Measurements from ENCODE around the gene PPIP5K2. TPM values are rescaled to one million over a fixed set of nuclear protein-coding genes. Genes with fewer than 3 reads are reported as not detected.

PPIP5K2 gene
- total and polyA plus RNA-seq, 4 donors: 9.7 to 38.6 (median 27.4) TPM

- H3K27me3 ChIP-seq (ENCODE audit: control insufficient read depth in 4 of 4, insufficient read depth in 4 of 4, low read length in 3 of 4): no peaks in the 10 kb centered on the region
- H3K36me3 ChIP-seq (ENCODE audit: control insufficient read depth in 4 of 4, insufficient read depth in 3 of 4, low read depth in 1 of 4, low read length in 3 of 4): peaks cover 0 to 6% (median 1%) of the 10 kb centered on the region in 4 donors
- no peak overlapping the region for H3K9ac ChIP-seq (ENCODE audit: low read depth in 1 of 2, low read length in 2 of 2)
- no peak overlapping the region for H3K27ac ChIP-seq (ENCODE audit: low read depth in 1 of 2, low read length in 2 of 2)
- H3K9me3 ChIP-seq (ENCODE audit: control insufficient read depth in 4 of 4, low read length in 3 of 4): no peaks in the 10 kb centered on the region
- no peak for TF ChIP-seq FOXA2 (IDR thresholded peaks at IDR 0.05)
- TF ChIP-seq MAX (IDR thresholded peaks at IDR 0.05): no peak
- no peak for TF ChIP-seq HNF4A (conservative IDR thresholded peaks at IDR 0.05)
- TF ChIP-seq, protein P1, sequence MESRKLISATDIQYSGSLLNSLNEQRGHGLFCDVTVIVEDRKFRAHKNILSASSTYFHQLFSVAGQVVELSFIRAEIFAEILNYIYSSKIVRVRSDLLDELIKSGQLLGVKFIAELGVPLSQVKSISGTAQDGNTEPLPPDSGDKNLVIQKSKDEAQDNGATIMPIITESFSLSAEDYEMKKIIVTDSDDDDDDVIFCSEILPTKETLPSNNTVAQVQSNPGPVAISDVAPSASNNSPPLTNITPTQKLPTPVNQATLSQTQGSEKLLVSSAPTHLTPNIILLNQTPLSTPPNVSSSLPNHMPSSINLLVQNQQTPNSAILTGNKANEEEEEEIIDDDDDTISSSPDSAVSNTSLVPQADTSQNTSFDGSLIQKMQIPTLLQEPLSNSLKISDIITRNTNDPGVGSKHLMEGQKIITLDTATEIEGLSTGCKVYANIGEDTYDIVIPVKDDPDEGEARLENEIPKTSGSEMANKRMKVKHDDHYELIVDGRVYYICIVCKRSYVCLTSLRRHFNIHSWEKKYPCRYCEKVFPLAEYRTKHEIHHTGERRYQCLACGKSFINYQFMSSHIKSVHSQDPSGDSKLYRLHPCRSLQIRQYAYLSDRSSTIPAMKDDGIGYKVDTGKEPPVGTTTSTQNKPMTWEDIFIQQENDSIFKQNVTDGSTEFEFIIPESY (IDR thresholded peaks at IDR 0.05): no peak
- TF ChIP-seq REST (IDR thresholded peaks at IDR 0.05): no peak
- no peak for TF ChIP-seq JUND (IDR thresholded peaks at IDR 0.05)
- TF ChIP-seq EGR1 (IDR thresholded peaks at IDR 0.05; ENCODE audit: low read depth in 2 of 2): no peak
- no peak for TF ChIP-seq SP1 (IDR thresholded peaks at IDR 0.05)
- no peak for TF ChIP-seq CTCF (IDR thresholded peaks at IDR 0.05; ENCODE audit: low read depth, low read length, missing input control)
- no peaks in the 10 kb centered on the region for H3K4me1 ChIP-seq (ENCODE audit: control insufficient read depth in 4 of 4, insufficient read depth in 4 of 4, low read length in 3 of 4)
- no peak overlapping the region for H3K4me3 ChIP-seq (ENCODE audit: low read depth in 1 of 3, low read length in 3 of 3)
- DNase-seq (ENCODE audit: low spot score): no peak
Observed at GRCh38 chr5:103209065-103209464, 89.0 kb downstream of the PPIP5K2 start.

DNA sequence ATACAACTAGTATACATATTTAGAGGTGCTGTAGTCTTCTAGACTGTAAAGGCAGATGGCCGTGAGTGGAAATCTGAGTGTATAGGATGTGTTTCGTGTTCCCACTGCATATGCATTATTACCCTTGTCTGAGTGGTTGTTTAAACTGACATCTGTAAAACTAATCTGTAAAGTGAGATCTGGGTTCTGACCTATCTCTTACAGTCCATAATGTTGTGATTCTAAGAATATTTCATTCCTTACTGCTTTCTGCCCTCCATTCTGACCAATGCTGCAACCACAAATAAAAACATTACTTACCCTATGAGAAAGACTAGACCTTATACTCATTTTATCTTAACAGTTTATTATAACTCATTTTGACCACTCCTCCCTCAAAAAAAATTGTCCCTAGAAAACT is 90.9 kb downstream of the PPIP5K2 start:
- H3K36me3 ChIP-seq (ENCODE audit: control insufficient read depth in 4 of 4, insufficient read depth in 3 of 4, low read depth in 1 of 4, low read length in 3 of 4): peaks cover 0 to 6% (median 1%) of the 10 kb centered on the region in 4 donors
- H3K9me3 ChIP-seq (ENCODE audit: control insufficient read depth in 4 of 4, low read length in 3 of 4): no peaks in the 10 kb centered on the region
- H3K27ac ChIP-seq (ENCODE audit: low read depth in 1 of 2, low read length in 2 of 2): no peak overlapping the region
- TF ChIP-seq JUND (IDR thresholded peaks at IDR 0.05) (no peak), FOXA2 (IDR thresholded peaks at IDR 0.05) (no peak), NR2F2 (IDR thresholded peaks at IDR 0.05) (no peak), HNF4G (IDR thresholded peaks at IDR 0.05) (no peak)
- TF ChIP-seq, protein P1 (IDR thresholded peaks at IDR 0.05): no peak
- no peak overlapping the region for H3K4me3 ChIP-seq (ENCODE audit: low read depth in 1 of 3, low read length in 3 of 3)
- H3K4me1 ChIP-seq (ENCODE audit: control insufficient read depth in 4 of 4, insufficient read depth in 4 of 4, low read length in 3 of 4): no peaks in the 10 kb centered on the region
- H3K9ac ChIP-seq (ENCODE audit: low read depth in 1 of 2, low read length in 2 of 2): no peak overlapping the region
- no peaks in the 10 kb centered on the region for H3K27me3 ChIP-seq (ENCODE audit: control insufficient read depth in 4 of 4, insufficient read depth in 4 of 4, low read length in 3 of 4)
- no peak for DNase-seq (ENCODE audit: low spot score)
- 96% methylated on average over 2 of the region's 2 CpGs for WGBS

Data from liver (tissue), 9 donors.